ENCODE results near the gene TTC34. TPM values are rescaled to one million over a fixed set of nuclear protein-coding genes. Genes with fewer than 3 reads are reported as not detected.
A peak's percentile ranks its signal among the peaks of the same experiment; 100 is the strongest.

TTC34 gene
- total RNA-seq, 1 experiment from 2014 or later = 0.92 TPM

GRCh38 chr1:2639203-2639602, 162.3 kb downstream of the TTC34 start:
- H2BK20ac ChIP-seq (ENCODE audit: low read depth, low read length, poor library complexity, severe bottlenecking) = no peak overlapping the region
- H2BK15ac ChIP-seq (ENCODE audit: low read depth, low read length) = no peak overlapping the region
- H3K9me3 ChIP-seq (ENCODE audit: control insufficient read depth, low read depth, low read length) = peaks cover 6% of the 10 kb centered on the region
- no peak overlapping the region for H3K27ac Mint-ChIP-seq
- H2BK12ac ChIP-seq (ENCODE audit: insufficient read length, low read depth, low read length) = no peak overlapping the region
- H2AK5ac ChIP-seq (ENCODE audit: insufficient read length, low read length) = no peak overlapping the region
- H4K5ac ChIP-seq (ENCODE audit: insufficient read length, low read depth, low read length) = no peak overlapping the region
- H3K4me1 ChIP-seq (ENCODE audit: insufficient read depth, low read length) = no peaks in the 10 kb centered on the region
- H4K20me1 ChIP-seq (ENCODE audit: control insufficient read depth, insufficient read depth, insufficient read length) = no peaks in the 10 kb centered on the region
- no CpG with 5 or more reads among the region's 11 CpGs for WGBS (ENCODE audit: extremely low coverage, insufficient read length, low lambda C conversion rate)
- DNase-seq = peak; percentile 24
- H3K79me1 ChIP-seq (ENCODE audit: insufficient read depth, low read depth, low read length, poor library complexity, severe bottlenecking) = no peaks in the 10 kb centered on the region
- no peak overlapping the region for H2AFZ ChIP-seq (ENCODE audit: low read length)
- no peak overlapping the region for H3K4me2 ChIP-seq (ENCODE audit: insufficient read depth, insufficient read length, low read length)
- TF ChIP-seq CTCF (conservative IDR thresholded peaks at IDR 0.05) = no peak
- peaks cover 0 to 13% (median 3%) of the 10 kb centered on the region in 3 experiments; a peak in 4 of 7 replicates for H3K36me3 Mint-ChIP-seq (ENCODE audit: insufficient read depth in 1 of 3, low read depth in 3 of 3)
- no peak overlapping the region for H3K9ac ChIP-seq (ENCODE audit: extremely low read depth, insufficient read length, low read length)
- H4K8ac ChIP-seq (replicated peaks; ENCODE audit: insufficient read length, low read depth, low read length) = no peak overlapping the region
- H3K27me3 ChIP-seq (ENCODE audit: insufficient read depth, low read length) = peaks cover 1% of the 10 kb centered on the region; the same call in 1 of the 2 replicates
- no peak overlapping the region for H2BK120ac ChIP-seq (ENCODE audit: low read depth, low read length, poor library complexity, severe bottlenecking)
- H3K56ac ChIP-seq (ENCODE audit: insufficient read length, low read depth, low read length) = no peak overlapping the region
- H3K14ac ChIP-seq (ENCODE audit: insufficient read depth, low read length) = no peak overlapping the region
- no peak overlapping the region for H2BK5ac ChIP-seq (ENCODE audit: insufficient read length, low read length)
- no peak overlapping the region for H3K27ac ChIP-seq (ENCODE audit: insufficient read length, low read depth, low read length)
- H3K23me2 ChIP-seq (ENCODE audit: insufficient read length, low read depth, low read length, poor library complexity, severe bottlenecking) = peaks cover 10% of the 10 kb centered on the region
- no peaks in the 10 kb centered on the region for H3K79me2 ChIP-seq (ENCODE audit: insufficient read depth, low read length)
- H3T11ph ChIP-seq (ENCODE audit: low read length) = no peak overlapping the region
- no peak overlapping the region for H3K18ac ChIP-seq (ENCODE audit: insufficient read length, low read depth, low read length)
- H4K91ac ChIP-seq (ENCODE audit: insufficient read length, low read depth, low read length) = no peak overlapping the region
- peaks cover 2 to 5% of the 10 kb centered on the region in 2 experiments; a peak in 1 of 4 replicates for H3K4me1 Mint-ChIP-seq
- peaks cover 45% of the 10 kb centered on the region for H3K27me3 Mint-ChIP-seq (ENCODE audit: low read depth)
- no peak overlapping the region for H3K23ac ChIP-seq (ENCODE audit: insufficient read length, low read depth, low read length)
- H3K4me3 Mint-ChIP-seq = no peak overlapping the region; a peak in 1 of 5 replicates
- H3K9me3 Mint-ChIP-seq = peaks cover 14 to 17% of the 10 kb centered on the region in 2 experiments
- H3K4ac ChIP-seq (ENCODE audit: low read depth, low read length) = no peak overlapping the region

Measured in H9 (cell line).